Measurements from ENCODE around the gene ZBED3. TPM values are rescaled to one million over a fixed set of nuclear protein-coding genes. Genes with fewer than 3 reads are reported as not detected.

The ZBED3 gene
- total and polyA plus RNA-seq, 2 of the 8 experiments (the other 6 are each of a cell fraction or from before 2014, with no cell fraction given) = 7.9 to 9.4 TPM

DNA sequence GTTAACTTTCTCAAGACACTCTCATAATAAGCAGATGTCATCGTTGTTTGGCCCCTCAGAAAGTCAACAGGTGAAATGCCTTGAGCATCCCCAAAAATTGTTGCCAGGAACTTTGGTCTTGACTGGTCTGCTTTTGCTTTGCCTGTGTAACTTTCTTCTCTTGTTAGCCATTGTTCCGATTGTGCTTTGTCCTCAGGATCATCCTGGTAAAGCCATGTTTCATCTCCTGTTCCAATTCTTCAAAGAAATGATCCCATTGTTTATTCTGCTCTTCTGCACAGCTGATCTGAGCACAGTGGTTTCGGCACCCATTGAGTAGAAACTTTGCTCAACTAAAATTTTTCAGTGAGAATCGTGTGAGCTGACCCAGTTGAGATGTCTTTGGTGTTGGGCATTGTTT, 8.1 kb upstream of the ZBED3 start:
- TF ChIP-seq BRCA1 (IDR thresholded peaks at IDR 0.05; ENCODE audit: low read depth, low read length) (no peak), SIRT6 (IDR thresholded peaks at IDR 0.05; ENCODE audit: low read length) (no peak), SP2 (IDR thresholded peaks at IDR 0.05; ENCODE audit: low read length) (no peak), SP1 (IDR thresholded peaks at IDR 0.05; ENCODE audit: low read depth, low read length) (no peak), CHD2 (IDR thresholded peaks at IDR 0.05; ENCODE audit: low read length) (no peak), ASH2L (IDR thresholded peaks at IDR 0.05; ENCODE audit: low read length) (no peak), CBX8 (IDR thresholded peaks at IDR 0.05; ENCODE audit: borderline replicate concordance, low read depth, low read length) (no peak), CHD1 (IDR thresholded peaks at IDR 0.05; ENCODE audit: low read depth, low read length) (no peak), RFX5 (IDR thresholded peaks at IDR 0.05; ENCODE audit: borderline replicate concordance, low read depth, low read length) (no peak), SUZ12 (IDR thresholded peaks at IDR 0.05; ENCODE audit: low read length) (no peak), SP4 (IDR thresholded peaks at IDR 0.05; ENCODE audit: low read length) (no peak)
- TF ChIP-seq, protein P1, sequence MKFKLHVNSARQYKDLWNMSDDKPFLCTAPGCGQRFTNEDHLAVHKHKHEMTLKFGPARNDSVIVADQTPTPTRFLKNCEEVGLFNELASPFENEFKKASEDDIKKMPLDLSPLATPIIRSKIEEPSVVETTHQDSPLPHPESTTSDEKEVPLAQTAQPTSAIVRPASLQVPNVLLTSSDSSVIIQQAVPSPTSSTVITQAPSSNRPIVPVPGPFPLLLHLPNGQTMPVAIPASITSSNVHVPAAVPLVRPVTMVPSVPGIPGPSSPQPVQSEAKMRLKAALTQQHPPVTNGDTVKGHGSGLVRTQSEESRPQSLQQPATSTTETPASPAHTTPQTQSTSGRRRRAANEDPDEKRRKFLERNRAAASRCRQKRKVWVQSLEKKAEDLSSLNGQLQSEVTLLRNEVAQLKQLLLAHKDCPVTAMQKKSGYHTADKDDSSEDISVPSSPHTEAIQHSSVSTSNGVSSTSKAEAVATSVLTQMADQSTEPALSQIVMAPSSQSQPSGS (IDR thresholded peaks at IDR 0.05; ENCODE audit: low read length) = no peak
- H3K14ac ChIP-seq (ENCODE audit: insufficient read length) = no peak overlapping the region
- H3K4me2 ChIP-seq (ENCODE audit: insufficient read depth in 1 of 2, low read depth in 2 of 2, low read length in 2 of 2) = no peak overlapping the region
- no peak for FAIRE-seq
- H2AFZ ChIP-seq (ENCODE audit: low read length) = no peak overlapping the region
- H2BK5ac ChIP-seq (ENCODE audit: low read depth, low read length) = no peak overlapping the region
- no peaks in the 10 kb centered on the region for H3K9me3 ChIP-seq (ENCODE audit: insufficient read depth in 2 of 2, low read depth in 1 of 2, low read length in 1 of 2)
- no peak overlapping the region for H4K91ac ChIP-seq (replicated peaks; ENCODE audit: insufficient read length, low read length)
- no peaks in the 10 kb centered on the region for H3K27me3 ChIP-seq (replicated peaks in 1 of 4; ENCODE audit: control insufficient read depth in 3 of 4, extremely low read depth in 1 of 4, insufficient read depth in 3 of 4, low read length in 3 of 4)
- no peak overlapping the region for H4K5ac ChIP-seq (ENCODE audit: insufficient read length, low read depth, low read length)
- no peak overlapping the region for H3K23ac ChIP-seq (ENCODE audit: insufficient read length)
- H3K4me1 ChIP-seq (replicated peaks in 1 of 4; ENCODE audit: control insufficient read depth in 3 of 4, insufficient read depth in 4 of 4, low read length in 3 of 4) = no peaks in the 10 kb centered on the region
- no peak overlapping the region for H3K27ac ChIP-seq (ENCODE audit: low read depth, low read length)
- no peak overlapping the region for H2BK15ac ChIP-seq (ENCODE audit: low read length)
- H3K56ac ChIP-seq (replicated peaks; ENCODE audit: insufficient read length, low read depth, low read length) = no peak overlapping the region
- H4K20me1 ChIP-seq (replicated peaks in 1 of 2; ENCODE audit: control insufficient read depth in 1 of 2, insufficient read depth in 2 of 2, low read length in 2 of 2) = no peaks in the 10 kb centered on the region
- no peak for DNase-seq (ENCODE audit: low read depth in 1 of 2, low spot score in 2 of 2)
- no peaks in the 10 kb centered on the region for H3K23me2 ChIP-seq (ENCODE audit: low read depth, low read length)
- no peaks in the 10 kb centered on the region for H3K79me2 ChIP-seq (ENCODE audit: control insufficient read depth in 1 of 2, insufficient read depth in 2 of 2, low read length in 2 of 2)
- no peak overlapping the region for H2BK120ac ChIP-seq (replicated peaks; ENCODE audit: low read depth, low read length)
- H3K18ac ChIP-seq (ENCODE audit: extremely low read depth, low read length) = no peak overlapping the region
- POLR2A ChIA-PET (ENCODE audit: partially characterized antibody) = interaction anchor here (1.3 to 2.4 kb wide), 3 partner anchors 8 to 10 kb away, joined by 3 to 15 read pairs (median 3); partner anchors contain the start of gene ZBED3
- H4K8ac ChIP-seq (ENCODE audit: extremely low read depth, insufficient read depth, low read length) = no peak overlapping the region
- H2BK12ac ChIP-seq (ENCODE audit: low read depth, low read length) = no peak overlapping the region
- no peak overlapping the region for H3K9ac ChIP-seq (replicated peaks in 1 of 4; ENCODE audit: extremely low read depth in 1 of 4, low read depth in 3 of 4, low read length in 3 of 4)
- H2BK20ac ChIP-seq (ENCODE audit: low read length) = no peak overlapping the region
- H3K36me3 ChIP-seq (ENCODE audit: control insufficient read depth in 2 of 4, insufficient read depth in 4 of 4, low read length in 3 of 4) = peaks cover 0 to 21% (median 3%) of the 10 kb centered on the region in 4 experiments; a peak in 3 of 8 replicates
- no peak overlapping the region for H3K4me3 ChIP-seq (ENCODE audit: extremely low read depth in 1 of 4, insufficient read depth in 2 of 4, low read depth in 3 of 4, low read length in 4 of 4)
- no peak overlapping the region for H3K4ac ChIP-seq (replicated peaks; ENCODE audit: insufficient read length, low read depth, low read length)
- WGBS, 2 experiments (ENCODE audit: extremely low coverage in 1 of 2, insufficient coverage in 1 of 2, insufficient read length in 1 of 2, insufficient replicate concordance in 2 of 2, low coverage in 1 of 2, low lambda C conversion rate in 2 of 2, missing lambda C conversion rate in 1 of 2) = 91% methylated on average over 4 of the region's 4 CpGs; no CpG with 5 or more reads in 1 of the 2 experiments
- CTCF ChIA-PET (ENCODE audit: partially characterized antibody) = no interaction called here
- no peak overlapping the region for H2AK5ac ChIP-seq (ENCODE audit: low read depth, low read length)
- no peaks in the 10 kb centered on the region for H3K79me1 ChIP-seq (ENCODE audit: low read depth, low read length)
